ENCODE results near the gene SMIM35.

GRCh38 chr11:118028626-118029025 is 58.1 kb downstream of the SMIM35 start:
- TF ChIP-seq CTCF (IDR thresholded peaks at IDR 0.05; ENCODE audit: low read depth, low read length, poor library complexity, severe bottlenecking) (no peak), EZH2phosphoT487 (IDR thresholded peaks at IDR 0.05; ENCODE audit: borderline replicate concordance, low read length) (no peak)

Data from DOHH2 (cell line).